ENCODE data around the gene SCN9A. TPM values are rescaled to one million over a fixed set of nuclear protein-coding genes. Genes with fewer than 3 reads are reported as not detected.

Gene SCN9A
- total RNA-seq, 1 experiment from 2014 or later = 1.3 TPM

- no peak for DNase-seq
- Histone ChIP-seq H3K4me1 (ENCODE audit: insufficient read depth, low read length) (peaks cover 6% of the 10 kb centered on the region; the same call in 1 of the 2 replicates), H4K20me1 (ENCODE audit: control insufficient read depth, insufficient read depth, insufficient read length) (no peaks in the 10 kb centered on the region), H3K23me2 (ENCODE audit: insufficient read length, low read depth, low read length, poor library complexity, severe bottlenecking) (peaks cover 11% of the 10 kb centered on the region), H3K23ac (ENCODE audit: insufficient read length, low read depth, low read length) (no peak overlapping the region), H3K4me2 (ENCODE audit: insufficient read depth, insufficient read length, low read length) (peak overlapping the region; percentile 43), H3K9ac (ENCODE audit: extremely low read depth, insufficient read length, low read length) (no peak overlapping the region), H4K5ac (ENCODE audit: insufficient read length, low read depth, low read length) (no peak overlapping the region), H3K79me2 (ENCODE audit: insufficient read depth, low read length) (no peaks in the 10 kb centered on the region), H3K4ac (ENCODE audit: low read depth, low read length) (no peak overlapping the region), H3K79me1 (ENCODE audit: insufficient read depth, low read depth, low read length, poor library complexity, severe bottlenecking) (no peaks in the 10 kb centered on the region), H3K14ac (ENCODE audit: insufficient read depth, low read length) (no peak overlapping the region), H3K56ac (ENCODE audit: insufficient read length, low read depth, low read length) (no peak overlapping the region), H3K27ac (ENCODE audit: insufficient read length, low read depth, low read length) (no peak overlapping the region), H2BK120ac (ENCODE audit: low read depth, low read length, poor library complexity, severe bottlenecking) (no peak overlapping the region), H2AK5ac (ENCODE audit: insufficient read length, low read length) (no peak overlapping the region), H3K18ac (ENCODE audit: insufficient read length, low read depth, low read length) (no peak overlapping the region), H2BK5ac (ENCODE audit: insufficient read length, low read length) (no peak overlapping the region), H3K27me3 (ENCODE audit: insufficient read depth, low read length) (no peaks in the 10 kb centered on the region), H2BK20ac (ENCODE audit: low read depth, low read length, poor library complexity, severe bottlenecking) (no peak overlapping the region), H3K9me3 (ENCODE audit: control insufficient read depth, low read depth, low read length) (no peaks in the 10 kb centered on the region), H3T11ph (ENCODE audit: low read length) (no peak overlapping the region), H4K8ac (replicated peaks; ENCODE audit: insufficient read length, low read depth, low read length) (no peak overlapping the region), H2AFZ (ENCODE audit: low read length) (no peak overlapping the region), H2BK12ac (ENCODE audit: insufficient read length, low read depth, low read length) (no peak overlapping the region), H2BK15ac (ENCODE audit: low read depth, low read length) (no peak overlapping the region), H4K91ac (ENCODE audit: insufficient read length, low read depth, low read length) (no peak overlapping the region)
- no peak for TF ChIP-seq CTCF (conservative IDR thresholded peaks at IDR 0.05)
- H3K9me3 Mint-ChIP-seq = no peaks in the 10 kb centered on the region; a peak in 1 of 5 replicates
- H3K4me1 Mint-ChIP-seq = peaks cover 30 to 40% of the 10 kb centered on the region in 2 experiments
- peaks cover 27% of the 10 kb centered on the region for H3K27me3 Mint-ChIP-seq (ENCODE audit: low read depth)
- H3K36me3 Mint-ChIP-seq (ENCODE audit: insufficient read depth in 1 of 3, low read depth in 3 of 3) = no peaks in the 10 kb centered on the region
- H3K4me3 Mint-ChIP-seq = peak overlapping the region in 1 of 2 experiments; percentile 25; a peak in 2 of 5 replicates
- WGBS (ENCODE audit: extremely low coverage, insufficient read length, low lambda C conversion rate) = no CpG with 5 or more reads among the region's 2 CpGs
- H3K27ac Mint-ChIP-seq = peak overlapping the region in 2 of 3 experiments; percentile 16 to 68; a peak in 2 of 7 replicates
These were observed 2.6 kb downstream of the SCN9A start for GRCh38 chr2:166373105-166373504.

Data from H9 (cell line).